Measurements from ENCODE around the gene DIAPH1. TPM values are rescaled to one million over a fixed set of nuclear protein-coding genes. Genes with fewer than 3 reads are reported as not detected.

The DIAPH1 gene
- total RNA-seq, 1 experiment from 2014 or later, result 117 TPM

- WGBS (ENCODE audit: extremely low coverage, insufficient read length, low lambda C conversion rate), result no CpG with 5 or more reads among the region's 4 CpGs
- Histone ChIP-seq H2BK20ac (ENCODE audit: low read depth, low read length, poor library complexity, severe bottlenecking) (no peak overlapping the region), H3K18ac (ENCODE audit: insufficient read length, low read depth, low read length) (no peak overlapping the region), H3K27ac (ENCODE audit: insufficient read length, low read depth, low read length) (no peak overlapping the region), H4K8ac (replicated peaks; ENCODE audit: insufficient read length, low read depth, low read length) (no peak overlapping the region), H3K9ac (ENCODE audit: extremely low read depth, insufficient read length, low read length) (no peak overlapping the region), H2BK5ac (ENCODE audit: insufficient read length, low read length) (no peak overlapping the region), H3K4me1 (ENCODE audit: insufficient read depth, low read length) (no peaks in the 10 kb centered on the region), H2BK12ac (ENCODE audit: insufficient read length, low read depth, low read length) (no peak overlapping the region), H3K27me3 (ENCODE audit: insufficient read depth, low read length) (no peaks in the 10 kb centered on the region), H3K4me2 (ENCODE audit: insufficient read depth, insufficient read length, low read length) (no peak overlapping the region), H2BK15ac (ENCODE audit: low read depth, low read length) (no peak overlapping the region), H3K23me2 (ENCODE audit: insufficient read length, low read depth, low read length, poor library complexity, severe bottlenecking) (no peaks in the 10 kb centered on the region), H2BK120ac (ENCODE audit: low read depth, low read length, poor library complexity, severe bottlenecking) (no peak overlapping the region), H3K79me1 (ENCODE audit: insufficient read depth, low read depth, low read length, poor library complexity, severe bottlenecking) (no peaks in the 10 kb centered on the region), H3K9me3 (ENCODE audit: control insufficient read depth, low read depth, low read length) (no peaks in the 10 kb centered on the region), H3K14ac (ENCODE audit: insufficient read depth, low read length) (no peak overlapping the region), H4K5ac (ENCODE audit: insufficient read length, low read depth, low read length) (no peak overlapping the region), H4K91ac (ENCODE audit: insufficient read length, low read depth, low read length) (no peak overlapping the region), H3K56ac (ENCODE audit: insufficient read length, low read depth, low read length) (no peak overlapping the region), H3K23ac (ENCODE audit: insufficient read length, low read depth, low read length) (no peak overlapping the region), H3K4ac (ENCODE audit: low read depth, low read length) (no peak overlapping the region), H4K20me1 (ENCODE audit: control insufficient read depth, insufficient read depth, insufficient read length) (no peaks in the 10 kb centered on the region), H2AK5ac (ENCODE audit: insufficient read length, low read length) (no peak overlapping the region), H3T11ph (ENCODE audit: low read length) (no peak overlapping the region), H2AFZ (ENCODE audit: low read length) (no peak overlapping the region), H3K79me2 (ENCODE audit: insufficient read depth, low read length) (no peaks in the 10 kb centered on the region)
- no peaks in the 10 kb centered on the region for H3K27me3 Mint-ChIP-seq (ENCODE audit: low read depth)
- peaks cover 4% of the 10 kb centered on the region in 2 experiments for H3K4me1 Mint-ChIP-seq
- H3K36me3 Mint-ChIP-seq (ENCODE audit: insufficient read depth in 1 of 3, low read depth in 3 of 3), result peaks cover 32 to 87% (median 63%) of the 10 kb centered on the region in 3 experiments
- no peak overlapping the region for H3K4me3 Mint-ChIP-seq
- H3K27ac Mint-ChIP-seq, result no peak overlapping the region
- DNase-seq, result peak; percentile 39
- TF ChIP-seq CTCF (conservative IDR thresholded peaks at IDR 0.05), result no peak
- H3K9me3 Mint-ChIP-seq, result no peaks in the 10 kb centered on the region
Measured at GRCh38 chr5:141573489-141574121, 45.2 kb downstream of the DIAPH1 start.

Data from H9 (cell line).